ENCODE data around the gene LGMN.
"Not testable (repeated sequence)": the region's sequence is repeated elsewhere in the genome, so short reads cannot be mapped to it uniquely, and the experiment has no call there.

LGMN gene

DNA sequence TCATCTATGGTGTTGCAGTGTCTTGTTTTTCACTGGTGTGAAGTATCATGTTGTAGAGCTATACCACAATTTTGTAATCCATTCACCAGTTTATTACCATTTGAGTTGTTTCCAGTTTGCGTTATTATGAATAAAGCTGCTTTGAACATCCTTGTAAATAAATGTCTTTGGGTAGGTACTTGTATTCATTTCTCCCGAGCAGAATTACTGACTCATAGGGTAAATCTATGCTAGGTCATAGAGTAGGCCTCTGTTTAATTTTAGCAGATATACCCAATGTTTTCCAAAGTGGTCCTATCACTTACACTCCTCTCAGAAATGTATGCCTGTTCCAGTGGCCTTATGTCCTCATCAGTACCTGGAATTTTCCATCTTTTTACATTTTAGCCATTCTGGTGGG lies 39.1 kb upstream of the LGMN start:
- no peak overlapping the region for H3K4me3 ChIP-seq (replicated peaks; ENCODE audit: low read depth, low read length)
- TF ChIP-seq, protein P1, sequence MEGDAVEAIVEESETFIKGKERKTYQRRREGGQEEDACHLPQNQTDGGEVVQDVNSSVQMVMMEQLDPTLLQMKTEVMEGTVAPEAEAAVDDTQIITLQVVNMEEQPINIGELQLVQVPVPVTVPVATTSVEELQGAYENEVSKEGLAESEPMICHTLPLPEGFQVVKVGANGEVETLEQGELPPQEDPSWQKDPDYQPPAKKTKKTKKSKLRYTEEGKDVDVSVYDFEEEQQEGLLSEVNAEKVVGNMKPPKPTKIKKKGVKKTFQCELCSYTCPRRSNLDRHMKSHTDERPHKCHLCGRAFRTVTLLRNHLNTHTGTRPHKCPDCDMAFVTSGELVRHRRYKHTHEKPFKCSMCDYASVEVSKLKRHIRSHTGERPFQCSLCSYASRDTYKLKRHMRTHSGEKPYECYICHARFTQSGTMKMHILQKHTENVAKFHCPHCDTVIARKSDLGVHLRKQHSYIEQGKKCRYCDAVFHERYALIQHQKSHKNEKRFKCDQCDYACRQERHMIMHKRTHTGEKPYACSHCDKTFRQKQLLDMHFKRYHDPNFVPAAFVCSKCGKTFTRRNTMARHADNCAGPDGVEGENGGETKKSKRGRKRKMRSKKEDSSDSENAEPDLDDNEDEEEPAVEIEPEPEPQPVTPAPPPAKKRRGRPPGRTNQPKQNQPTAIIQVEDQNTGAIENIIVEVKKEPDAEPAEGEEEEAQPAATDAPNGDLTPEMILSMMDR (IDR thresholded peaks at IDR 0.05; ENCODE audit: low read length, missing control alignments), result no peak

DNA sequence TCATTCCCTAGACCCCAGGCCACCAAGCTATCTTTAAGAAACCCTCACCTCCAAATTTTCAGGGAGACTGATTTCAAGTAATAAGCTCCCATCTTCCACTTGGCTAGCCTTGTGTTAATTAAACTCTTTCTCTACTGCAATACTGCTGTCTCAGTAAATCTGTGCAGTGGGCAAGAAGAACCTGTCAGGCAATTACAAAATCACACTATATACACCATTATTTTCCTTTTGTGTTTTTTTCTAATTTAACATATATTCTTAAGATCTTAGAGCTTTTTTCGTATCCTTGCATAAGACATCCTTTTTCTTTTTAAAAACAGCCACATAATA lies 38.0 kb upstream of the LGMN start:
- no peak for DNase-seq (ENCODE audit: low read depth)
- H3K4me3 ChIP-seq (replicated peaks; ENCODE audit: low read depth, low read length), result no peak overlapping the region
- TF ChIP-seq, protein P1 (IDR thresholded peaks at IDR 0.05; ENCODE audit: low read length, missing control alignments), result no peak

More for the DNA sequence above, 39.1 kb upstream of the LGMN start:
- no peak for DNase-seq (ENCODE audit: low read depth)

DNA sequence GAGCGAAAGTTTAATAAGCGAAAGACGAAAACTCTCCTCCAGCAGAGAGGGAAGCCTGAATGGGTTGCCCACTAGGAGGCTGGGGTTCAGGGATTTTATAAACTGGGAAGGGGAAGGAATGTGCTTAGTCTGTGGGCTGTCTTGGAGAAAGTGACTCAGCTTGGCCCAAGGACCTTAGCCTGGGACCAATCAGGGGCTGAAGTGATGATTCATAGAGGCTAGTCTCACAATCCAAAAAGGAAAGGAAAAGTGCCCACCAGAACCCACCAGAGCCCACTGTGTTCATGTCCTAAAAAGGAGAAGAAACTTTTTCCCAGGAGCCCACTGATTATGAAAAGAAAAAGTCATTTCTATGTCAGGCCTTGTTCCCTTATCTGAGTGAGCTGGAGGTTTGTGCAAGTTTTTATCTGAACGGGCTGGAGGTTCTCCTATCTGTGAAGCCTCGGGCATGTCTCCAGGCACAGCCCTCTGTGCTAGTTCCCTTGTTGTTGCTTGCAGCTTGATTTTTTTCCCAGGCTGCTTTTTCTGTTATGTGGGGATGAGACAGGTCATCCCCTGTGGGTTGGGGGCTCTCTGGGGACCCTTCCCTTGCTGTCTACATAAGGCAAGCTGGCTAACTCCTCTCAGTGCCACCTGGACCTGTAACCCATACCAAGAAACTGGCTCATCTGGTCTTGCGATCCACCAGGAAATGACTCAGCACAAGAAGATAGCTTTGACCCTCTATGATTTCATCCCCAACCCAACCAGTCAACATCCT lies 37.4 kb upstream of the LGMN start:
- H3K4me3 ChIP-seq (replicated peaks; ENCODE audit: low read depth, low read length), result peak overlapping the region; percentile 27
- DNase-seq (ENCODE audit: low read depth), result peak; percentile 90
- TF ChIP-seq, protein P1 (IDR thresholded peaks at IDR 0.05; ENCODE audit: low read length, missing control alignments), result peak; percentile 39

DNA sequence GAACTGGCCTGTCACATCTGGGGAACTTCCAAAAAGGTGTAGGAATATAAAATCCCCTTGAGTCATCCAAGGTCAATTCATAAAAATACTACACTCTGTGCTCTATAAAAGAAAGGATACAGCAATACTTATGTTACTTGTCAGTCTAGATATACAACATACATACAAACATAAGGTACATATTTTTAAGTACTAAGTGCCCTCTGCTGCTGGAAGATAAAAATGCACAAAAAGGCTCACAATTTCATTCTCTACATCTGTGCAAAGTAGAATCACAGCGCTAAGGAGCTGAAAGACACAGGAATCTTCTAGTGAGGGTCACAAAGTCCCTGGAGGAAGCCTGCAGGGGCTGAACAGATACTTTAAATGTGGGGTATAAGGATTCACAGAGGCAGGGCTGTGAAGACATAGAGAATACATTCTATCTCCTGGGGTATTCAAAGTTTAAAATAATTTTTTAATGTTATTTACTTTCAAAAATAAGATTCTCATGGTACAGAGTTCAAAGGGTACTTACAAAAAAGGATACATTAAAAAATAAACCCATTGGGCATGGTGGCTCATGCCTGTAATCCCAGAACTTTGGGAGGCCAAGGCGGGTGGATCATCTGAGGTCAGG lies 35.5 kb upstream of the LGMN start:
- TF ChIP-seq, protein P1 (IDR thresholded peaks at IDR 0.05; ENCODE audit: low read length, missing control alignments), result peak; percentile 60
- DNase-seq (ENCODE audit: low read depth), result peak; percentile 83
- no peak overlapping the region for H3K4me3 ChIP-seq (replicated peaks; ENCODE audit: low read depth, low read length)

DNA sequence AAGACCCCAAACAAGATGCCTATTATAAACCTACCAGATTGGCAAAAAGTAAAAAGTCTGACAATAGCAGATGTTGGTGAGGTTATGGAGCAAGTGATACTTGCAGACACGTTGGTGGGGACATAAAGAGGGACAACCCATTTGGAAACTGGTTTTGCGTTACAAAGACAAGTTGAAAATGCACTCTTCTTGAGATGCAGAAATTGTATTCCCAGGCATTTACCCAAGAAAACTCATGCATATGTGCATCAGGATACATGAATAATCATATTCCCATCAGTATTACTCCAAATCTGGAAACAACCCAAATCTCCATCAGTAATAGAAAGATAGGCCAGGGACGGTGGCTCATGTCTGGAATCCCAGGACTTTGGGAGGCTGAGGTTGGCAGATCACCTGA lies 32.9 kb upstream of the LGMN start:
- no peak overlapping the region for H3K4me3 ChIP-seq (replicated peaks; ENCODE audit: low read depth, low read length)
- DNase-seq (ENCODE audit: low read depth), result no peak
- TF ChIP-seq, protein P1 (IDR thresholded peaks at IDR 0.05; ENCODE audit: low read length, missing control alignments), result no peak

DNA sequence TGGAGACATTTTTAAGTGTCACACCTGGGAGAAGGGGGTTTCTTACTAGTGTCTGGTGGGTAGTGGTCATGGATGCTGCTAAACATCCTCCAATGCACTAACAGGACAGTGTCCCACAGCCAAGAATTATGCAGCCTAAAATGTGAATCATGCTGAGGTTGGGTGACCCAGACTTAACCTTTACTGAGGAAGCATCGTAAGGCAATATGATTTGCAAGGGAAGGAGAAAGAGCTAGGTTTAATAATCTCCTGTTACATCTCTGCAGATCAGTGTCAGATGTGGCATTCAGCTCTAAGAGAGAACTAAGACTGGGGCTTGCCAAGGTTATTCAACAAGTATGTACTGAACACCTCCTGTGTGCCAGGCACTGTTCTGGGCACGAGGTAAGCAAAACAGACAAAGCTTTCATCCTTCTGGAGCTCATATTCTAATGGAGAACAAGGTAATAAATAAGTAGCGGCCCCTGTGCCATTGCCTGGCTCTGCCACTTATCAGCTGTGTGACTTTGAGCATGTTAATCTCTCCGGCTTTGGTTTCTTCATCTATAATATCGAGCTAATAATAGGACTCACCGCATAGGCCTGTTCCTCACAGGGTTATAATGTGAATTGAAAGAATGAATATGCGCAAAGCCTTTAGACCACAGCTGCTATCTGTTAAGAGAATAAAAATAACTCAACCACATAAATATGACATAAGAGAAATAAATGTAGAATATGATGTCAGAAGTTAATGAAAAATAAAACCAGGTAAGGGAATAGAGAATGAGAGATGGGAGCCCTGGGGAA lies 32.2 kb upstream of the LGMN start:
- no peak overlapping the region for H3K4me3 ChIP-seq (replicated peaks; ENCODE audit: low read depth, low read length)
- TF ChIP-seq, protein P1 (IDR thresholded peaks at IDR 0.05; ENCODE audit: low read length, missing control alignments), result no peak
- no peak for DNase-seq (ENCODE audit: low read depth)

DNA sequence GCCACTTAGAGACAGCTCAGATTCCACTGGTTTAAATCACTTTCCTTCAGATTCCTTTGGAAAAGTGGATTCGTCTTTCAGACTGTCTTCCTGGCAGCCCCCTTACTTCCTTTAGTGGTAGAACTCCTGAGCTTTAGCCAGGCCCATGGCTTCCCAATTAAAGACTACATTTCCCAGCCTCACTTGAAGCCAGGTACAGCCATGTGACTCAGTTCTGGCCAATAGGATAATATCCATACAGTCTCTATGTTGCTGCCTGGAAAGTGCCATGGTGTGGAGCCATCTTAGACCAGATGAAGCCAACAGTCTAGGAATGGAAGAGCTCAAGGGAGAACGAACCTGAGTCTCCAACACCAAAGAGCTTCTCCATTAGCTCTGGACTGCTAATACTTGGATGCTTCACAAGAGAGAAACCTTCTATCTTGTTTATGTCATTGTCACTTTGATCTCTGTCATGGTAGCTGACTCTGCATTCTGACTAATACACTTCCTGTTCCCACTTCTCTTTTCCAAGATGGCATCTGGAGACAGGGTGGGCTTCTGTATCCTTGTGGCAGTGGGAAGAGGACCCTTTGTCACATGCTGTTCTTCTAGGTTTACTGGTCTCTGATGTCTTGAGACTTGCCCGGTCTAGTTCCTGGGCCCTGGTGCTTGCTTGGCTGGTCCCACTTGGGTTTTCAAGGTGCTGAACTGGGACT lies 30.6 kb upstream of the LGMN start:
- not testable (repeated sequence) for H3K4me3 ChIP-seq (replicated peaks; ENCODE audit: low read depth, low read length); DNase-seq (ENCODE audit: low read depth)

DNA sequence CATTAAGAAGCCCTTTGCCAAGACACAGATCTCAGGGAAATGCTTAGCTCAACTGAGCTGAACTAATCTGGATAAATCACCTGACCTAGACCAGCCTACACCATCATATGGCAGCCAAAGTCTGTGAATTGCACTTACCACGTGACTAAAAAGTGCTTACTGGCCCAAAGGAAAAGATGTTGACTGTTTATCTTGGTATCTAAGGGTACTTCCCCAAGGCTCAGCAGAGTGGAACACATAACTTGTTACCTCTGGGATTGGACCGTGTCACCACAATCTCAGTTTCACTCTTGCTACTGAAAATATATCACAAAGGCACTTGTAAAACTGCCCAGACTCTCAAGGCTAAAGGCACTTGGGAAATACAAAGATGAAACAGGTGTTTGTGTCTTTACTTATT lies 26.9 kb upstream of the LGMN start:
- not testable (repeated sequence) for DNase-seq (ENCODE audit: low read depth); H3K4me3 ChIP-seq (replicated peaks; ENCODE audit: low read depth, low read length)
